D721Med (cell line): Measurements from ENCODE around the gene ROBO1.

ENCODE experiments used
- DNase-seq: peaks from one replicate; pipeline ENCODE4 v3.0.0; 2011; ENCODE audit warnings: low spot score; ENCODE audit not compliant: insufficient read length
- FAIRE-seq: peaks from 2 replicates; lab custom pipeline; 2011; peaks lifted over from hg19 to GRCh38; lab: Jason Lieb, UNC
- TF ChIP-seq, protein P1 (sequence below): IDR thresholded peaks from 2 replicates; pipeline ENCODE4 v1.5.1; 2012; ENCODE audit warnings: mild to moderate bottlenecking, control low read depth; ENCODE audit not compliant: insufficient read depth; ENCODE audit errors: missing control alignments

The ROBO1 gene

GRCh38 chr3:79378064-79378463 lies 389.7 kb downstream of the ROBO1 start:
- FAIRE-seq, result no peak
- no peak for DNase-seq
- TF ChIP-seq, protein P1, sequence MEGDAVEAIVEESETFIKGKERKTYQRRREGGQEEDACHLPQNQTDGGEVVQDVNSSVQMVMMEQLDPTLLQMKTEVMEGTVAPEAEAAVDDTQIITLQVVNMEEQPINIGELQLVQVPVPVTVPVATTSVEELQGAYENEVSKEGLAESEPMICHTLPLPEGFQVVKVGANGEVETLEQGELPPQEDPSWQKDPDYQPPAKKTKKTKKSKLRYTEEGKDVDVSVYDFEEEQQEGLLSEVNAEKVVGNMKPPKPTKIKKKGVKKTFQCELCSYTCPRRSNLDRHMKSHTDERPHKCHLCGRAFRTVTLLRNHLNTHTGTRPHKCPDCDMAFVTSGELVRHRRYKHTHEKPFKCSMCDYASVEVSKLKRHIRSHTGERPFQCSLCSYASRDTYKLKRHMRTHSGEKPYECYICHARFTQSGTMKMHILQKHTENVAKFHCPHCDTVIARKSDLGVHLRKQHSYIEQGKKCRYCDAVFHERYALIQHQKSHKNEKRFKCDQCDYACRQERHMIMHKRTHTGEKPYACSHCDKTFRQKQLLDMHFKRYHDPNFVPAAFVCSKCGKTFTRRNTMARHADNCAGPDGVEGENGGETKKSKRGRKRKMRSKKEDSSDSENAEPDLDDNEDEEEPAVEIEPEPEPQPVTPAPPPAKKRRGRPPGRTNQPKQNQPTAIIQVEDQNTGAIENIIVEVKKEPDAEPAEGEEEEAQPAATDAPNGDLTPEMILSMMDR, result no peak

GRCh38 chr3:79369306-79369705 lies 398.5 kb downstream of the ROBO1 start:
- TF ChIP-seq, protein P1, result peak; percentile 8
- FAIRE-seq (no peak), DNase-seq (no peak)

DNA sequence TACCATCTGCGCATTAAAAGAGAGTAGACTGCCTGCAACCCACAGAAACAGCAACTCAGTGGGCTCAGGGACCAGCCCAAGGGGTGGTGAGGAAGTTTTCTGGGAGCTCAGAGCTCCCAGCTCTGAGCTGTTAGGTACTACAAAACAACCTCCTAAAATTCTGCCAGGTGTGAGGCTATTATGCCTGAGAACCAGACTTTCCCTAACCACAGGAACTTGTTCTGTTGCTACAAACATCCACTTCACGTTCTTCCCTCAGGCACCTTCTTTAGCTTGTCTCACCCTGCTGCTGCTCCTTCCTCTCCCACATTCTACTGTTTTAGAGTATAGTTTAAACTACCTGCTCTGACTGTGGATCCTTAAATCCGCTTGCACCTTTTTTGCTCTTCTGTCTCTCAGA lies 399.4 kb downstream of the ROBO1 start:
- FAIRE-seq, result no peak
- TF ChIP-seq, protein P1, result no peak
- no peak for DNase-seq

DNA sequence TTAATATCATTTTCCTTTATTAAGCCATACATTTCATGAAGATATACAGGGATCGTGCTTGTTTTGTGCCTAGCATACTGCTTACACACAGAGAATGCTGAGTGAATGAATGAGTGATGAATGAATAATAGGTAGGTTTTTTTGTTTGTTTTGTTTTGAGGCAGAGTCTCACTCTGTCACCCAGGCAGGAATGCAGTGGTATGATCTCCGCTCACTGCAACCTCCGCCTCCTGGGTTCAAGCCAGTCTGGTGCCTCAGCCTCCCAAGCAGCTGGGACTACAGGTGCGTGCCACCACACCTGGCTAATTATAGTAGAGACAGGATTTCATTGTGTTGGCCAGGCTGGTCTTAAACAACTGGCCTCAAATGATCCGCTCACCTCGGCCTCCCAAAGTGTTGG lies 400.0 kb downstream of the ROBO1 start:
- TF ChIP-seq, protein P1, result no peak
- FAIRE-seq (no peak), DNase-seq (no peak)

DNA sequence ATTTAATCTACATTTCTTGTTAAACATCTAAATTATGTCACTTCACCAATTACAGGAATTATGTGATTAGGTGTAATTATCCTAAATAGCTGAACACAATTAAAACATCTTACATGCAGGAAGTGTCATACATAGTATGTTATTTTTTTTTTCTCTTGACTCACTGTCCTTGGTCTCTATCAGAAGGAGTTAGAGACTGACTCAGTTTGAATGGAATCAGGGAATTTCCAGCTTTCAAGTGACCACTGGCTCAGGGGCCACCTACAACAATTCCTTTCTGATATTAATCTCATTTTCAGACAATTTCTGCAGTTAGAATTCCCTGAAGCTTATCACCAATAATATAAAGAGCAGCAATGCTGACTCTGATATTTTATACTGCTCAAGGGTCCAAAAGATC lies 400.7 kb downstream of the ROBO1 start:
- no peak for DNase-seq
- TF ChIP-seq, protein P1, result no peak
- peak; percentile 51 for FAIRE-seq

DNA sequence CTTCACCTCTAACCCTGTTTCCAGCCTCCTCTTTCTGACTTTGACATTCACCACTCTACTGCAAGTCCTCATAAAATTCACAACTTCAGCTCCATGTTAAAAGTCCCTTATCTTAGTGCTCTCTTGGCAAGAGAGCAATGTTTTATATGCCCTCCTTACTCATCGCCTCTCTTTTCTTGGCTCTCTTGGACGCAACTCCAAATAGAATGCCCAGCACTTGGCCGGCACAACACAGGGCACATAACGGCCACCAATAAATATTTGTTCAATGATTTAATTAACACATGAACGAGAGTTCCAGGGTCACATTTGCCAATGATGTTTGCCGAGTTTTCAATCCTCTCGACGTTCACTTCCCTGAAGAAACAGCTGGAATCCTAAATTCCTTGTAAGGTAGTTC lies 401.4 kb downstream of the ROBO1 start:
- TF ChIP-seq, protein P1, result no peak
- FAIRE-seq, result no peak
- no peak for DNase-seq

- TF ChIP-seq, protein P1, result no peak
- DNase-seq (no peak), FAIRE-seq (no peak)
Measured at GRCh38 chr3:79364784-79365183, 403.0 kb downstream of the ROBO1 start.
